Amygdala (tissue), 56 donors: ENCODE results near the gene SMIM9.
"Not testable (repeated sequence)": the region's sequence is repeated elsewhere in the genome, so short reads cannot be mapped to it uniquely, and the experiment has no call there.

Experiments used
- DNase-seq, 56 donors: peaks; one replicate each; lab custom pipeline; 2025; lab: John Stamatoyannopoulos, UW

The SMIM9 gene

DNA sequence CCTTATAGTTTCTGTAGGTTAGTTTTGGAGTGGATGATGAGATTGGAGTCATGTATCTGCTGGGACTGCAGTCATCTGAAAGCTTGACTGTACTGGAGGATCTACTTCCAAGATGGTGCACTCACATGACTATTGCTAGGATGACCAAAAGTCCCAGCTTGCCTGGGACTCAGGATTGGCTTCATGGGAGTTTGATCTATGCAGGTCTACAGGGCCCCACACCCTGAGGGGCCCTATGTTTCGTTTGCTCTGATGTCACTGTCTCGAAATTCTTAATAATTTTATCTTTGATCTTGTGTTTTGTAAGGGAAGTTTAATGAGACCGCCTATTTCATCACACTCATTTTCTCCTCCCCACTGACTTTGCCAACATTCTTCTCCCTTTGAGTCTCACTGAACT, at the start of gene SMIM9:
SMIM9 (minus strand) TSS at position 101 of the 400 bp plus-strand sequence. CDS start 3,806 bp downstream, outside the sequence.
- DNase-seq, result no peak

DNA sequence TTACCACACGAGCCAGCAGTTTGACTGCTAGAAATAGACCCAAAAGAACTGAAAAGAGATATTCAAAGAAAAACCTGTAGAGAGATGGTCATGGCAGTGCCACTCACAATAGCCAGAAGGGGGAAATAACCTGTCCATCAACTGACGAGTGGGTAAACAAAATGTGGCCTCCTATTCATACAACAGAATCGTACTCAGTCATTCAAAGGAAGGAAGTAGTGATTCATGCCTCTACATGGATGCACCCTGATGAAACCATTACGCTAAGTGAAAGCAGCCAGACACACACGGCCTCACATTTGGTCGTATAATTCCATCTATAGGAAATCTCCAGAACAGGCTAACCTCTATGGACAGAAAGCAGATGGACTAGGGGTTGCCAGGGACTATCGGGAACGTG, 49.6 kb upstream of the SMIM9 start:
- DNase-seq, result not testable (repeated sequence)

DNA sequence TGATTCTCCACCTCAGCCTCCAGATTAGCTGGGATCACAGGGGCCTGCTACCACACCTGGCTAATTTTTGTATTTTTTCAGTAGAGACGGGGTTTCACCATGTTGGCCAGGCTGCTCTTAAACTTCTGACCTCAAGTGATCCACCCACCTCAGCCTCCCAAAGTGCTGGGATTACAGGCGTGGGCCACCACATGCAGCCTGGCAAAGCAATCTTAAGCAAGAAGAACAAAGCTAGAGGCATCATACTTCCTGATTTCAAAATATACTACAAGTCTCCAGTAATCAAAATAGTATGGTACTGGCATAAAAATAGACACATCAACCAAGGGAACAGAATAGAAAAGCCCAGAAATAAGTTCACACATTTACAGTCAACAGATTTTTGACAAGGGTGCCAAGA, 38.9 kb upstream of the SMIM9 start:
- DNase-seq, result no peak

DNA sequence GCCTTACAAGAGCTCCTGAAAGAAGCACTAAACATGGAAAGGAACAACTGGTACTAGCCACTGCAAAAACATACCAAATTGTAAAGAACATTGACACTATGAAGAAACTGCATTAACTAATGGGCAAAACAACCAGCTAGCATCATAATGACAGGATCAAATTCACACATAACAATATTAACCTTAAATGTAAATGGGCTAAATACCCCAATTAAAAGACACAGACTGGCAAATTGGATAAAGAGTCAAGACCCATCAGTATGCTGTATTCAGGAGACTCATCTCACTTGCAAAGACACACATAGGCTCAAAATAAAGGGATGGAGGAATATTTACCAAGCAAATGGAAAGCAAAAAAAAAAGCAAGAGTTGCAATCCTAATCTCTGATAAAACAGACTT, 34.1 kb upstream of the SMIM9 start:
- DNase-seq, result not testable (repeated sequence)

DNA sequence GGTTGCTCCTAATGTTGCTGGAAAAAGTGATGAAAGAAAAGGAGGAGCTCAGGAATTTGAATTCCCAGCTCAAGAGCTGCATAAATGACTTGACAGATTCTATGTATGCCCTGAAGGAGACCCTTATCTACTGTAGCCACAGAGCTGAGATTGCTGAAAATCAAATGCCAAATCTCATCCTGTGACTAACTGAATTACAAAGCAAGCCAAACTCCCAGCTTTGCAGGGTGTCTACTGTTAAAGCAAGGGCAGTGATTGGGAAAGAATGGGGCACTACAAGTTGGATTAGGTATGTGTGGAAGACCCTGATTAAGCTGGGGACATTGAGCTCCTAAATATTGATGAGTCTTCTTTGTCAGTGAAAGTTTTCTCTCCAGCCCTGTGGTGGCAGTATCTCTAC, 20.8 kb upstream of the SMIM9 start:
- no peak for DNase-seq

DNA sequence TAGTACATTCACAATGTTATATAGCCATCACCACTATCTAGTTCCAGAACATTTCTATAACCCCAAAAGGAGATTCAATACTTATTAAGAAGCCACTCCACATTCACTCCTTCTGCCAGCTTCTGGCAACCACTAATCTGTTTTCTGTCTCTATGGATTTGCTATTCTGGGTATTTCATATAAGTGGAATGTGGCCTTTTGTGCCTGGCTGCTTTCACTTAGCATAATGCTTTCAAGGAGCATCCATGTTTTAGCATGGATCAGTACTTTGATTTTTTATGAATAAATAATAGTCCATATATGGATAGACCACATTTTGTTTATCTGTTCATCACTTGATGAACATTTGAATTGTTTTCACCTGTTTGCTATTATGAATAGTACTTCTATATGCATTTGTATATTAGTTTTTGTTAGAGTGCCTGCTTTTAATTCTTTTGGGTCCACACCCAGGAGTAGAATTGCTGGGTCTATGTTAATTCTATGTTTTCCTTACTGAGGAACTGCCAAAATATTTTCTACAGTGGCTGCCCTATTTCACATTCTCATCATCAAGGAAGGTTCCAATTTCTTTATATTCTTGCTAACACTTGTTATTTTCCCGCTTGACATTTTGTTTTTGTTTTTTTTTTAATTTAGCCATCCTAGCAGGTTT, 16.6 kb upstream of the SMIM9 start:
- DNase-seq, result no peak

DNA sequence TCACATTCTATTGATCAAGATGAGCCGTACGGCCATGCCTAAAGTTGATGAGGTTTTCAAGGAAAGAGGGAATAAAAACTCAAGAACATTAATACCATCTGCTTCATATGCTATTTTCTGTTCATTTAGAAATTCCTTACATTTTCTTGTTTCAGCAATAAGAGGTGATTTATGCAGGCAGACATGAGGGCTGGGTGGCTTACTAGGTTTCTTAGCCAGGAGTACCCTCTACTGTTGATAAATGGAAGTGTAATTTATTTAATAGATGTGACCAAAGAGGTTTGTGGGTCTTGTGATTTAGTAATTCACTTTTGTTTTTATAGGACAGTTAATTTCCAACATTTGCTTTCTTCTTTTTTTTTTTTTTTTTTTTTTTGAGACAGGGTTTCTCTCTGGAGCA, 6.4 kb upstream of the SMIM9 start:
- no peak for DNase-seq

DNA sequence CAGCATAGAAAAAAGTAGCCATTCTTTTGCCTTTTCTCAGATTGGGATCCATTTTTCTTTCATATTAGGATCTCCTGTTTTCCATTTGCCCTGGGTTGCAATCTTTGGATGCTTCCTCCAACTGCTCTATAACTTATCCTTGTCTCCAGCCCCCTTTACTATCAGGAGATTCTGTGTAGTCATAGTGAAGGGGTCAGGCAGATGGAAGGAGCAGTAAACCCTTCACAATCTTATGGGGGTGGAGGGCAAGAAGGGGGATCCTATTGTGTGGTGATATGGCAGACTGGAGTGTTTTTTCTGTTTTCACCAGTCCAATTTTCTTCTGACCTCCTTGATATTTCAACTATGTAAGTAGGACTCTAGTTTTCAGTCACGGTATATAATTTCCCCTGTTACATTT, 1.7 kb upstream of the SMIM9 start:
- no peak for DNase-seq

DNA sequence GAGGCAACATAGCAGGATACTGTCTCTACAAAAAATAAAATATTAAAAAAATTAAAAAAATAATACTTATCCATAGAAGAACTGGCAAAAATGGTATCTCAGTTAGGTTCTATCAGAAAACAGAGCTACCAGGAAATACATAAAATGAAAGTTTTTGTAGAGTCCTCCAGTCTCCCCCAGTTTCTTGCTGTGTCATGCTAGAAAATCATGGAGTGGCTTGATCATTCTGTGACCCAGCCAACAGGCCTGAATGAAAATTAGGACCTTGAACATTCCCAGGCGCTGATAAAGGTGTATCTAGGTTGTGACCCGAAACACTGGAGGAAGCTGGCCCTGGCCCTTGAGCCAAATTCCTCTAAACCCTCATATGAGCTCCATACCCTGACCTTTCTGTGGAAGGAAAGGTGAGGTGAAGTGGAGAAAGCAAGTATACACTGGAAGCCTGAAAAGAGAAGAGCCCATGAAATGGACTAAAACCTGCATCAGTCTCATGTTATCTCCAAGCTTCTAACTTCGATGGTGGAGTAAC, 652 bp downstream of the SMIM9 start:
- DNase-seq, result no peak

DNA sequence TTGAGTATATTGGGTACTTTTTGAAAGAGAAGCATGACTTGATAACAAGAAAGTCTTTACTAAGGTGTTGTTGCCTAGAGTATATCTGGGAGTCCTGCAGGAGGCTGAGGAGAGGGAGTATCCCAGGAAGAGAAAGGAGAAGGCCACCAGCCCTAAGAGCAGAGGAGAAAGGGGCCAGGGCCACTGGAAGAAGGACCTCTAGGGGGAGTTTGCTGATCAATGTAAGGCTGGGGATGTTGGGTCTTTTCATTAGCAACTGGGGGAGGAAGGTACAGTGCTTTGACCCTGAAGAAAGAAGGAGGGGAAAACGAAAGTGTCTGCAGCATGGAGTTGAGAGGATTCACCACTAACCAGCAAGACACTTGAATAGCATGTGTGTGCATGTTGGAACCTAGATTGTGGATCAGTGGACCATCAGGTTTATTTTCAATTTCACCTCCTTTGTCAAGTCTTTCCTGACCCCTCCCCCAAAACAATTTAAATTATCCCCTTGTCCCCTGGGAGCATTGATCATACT, 4.5 kb downstream of the SMIM9 start:
- no peak for DNase-seq

DNA sequence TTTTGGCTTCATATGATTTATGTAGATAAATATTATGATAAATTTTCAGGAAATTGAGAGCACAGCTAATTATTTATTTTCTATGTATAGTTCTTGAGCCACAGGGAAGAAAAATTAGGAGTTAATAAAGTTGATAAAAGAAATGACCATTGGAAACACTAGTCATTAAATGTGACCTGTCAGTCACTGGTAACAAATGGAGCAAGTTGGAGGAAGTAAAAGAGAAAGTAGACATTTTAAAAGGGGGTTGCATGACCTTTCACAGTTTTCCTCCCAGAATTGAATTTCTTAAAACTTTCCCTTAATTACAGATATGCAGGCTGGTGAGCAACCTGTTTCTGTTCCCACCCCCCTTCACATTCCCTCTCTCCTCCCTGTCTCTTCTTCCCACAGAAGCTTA, 5.3 kb downstream of the SMIM9 start:
- DNase-seq, result no peak

DNA sequence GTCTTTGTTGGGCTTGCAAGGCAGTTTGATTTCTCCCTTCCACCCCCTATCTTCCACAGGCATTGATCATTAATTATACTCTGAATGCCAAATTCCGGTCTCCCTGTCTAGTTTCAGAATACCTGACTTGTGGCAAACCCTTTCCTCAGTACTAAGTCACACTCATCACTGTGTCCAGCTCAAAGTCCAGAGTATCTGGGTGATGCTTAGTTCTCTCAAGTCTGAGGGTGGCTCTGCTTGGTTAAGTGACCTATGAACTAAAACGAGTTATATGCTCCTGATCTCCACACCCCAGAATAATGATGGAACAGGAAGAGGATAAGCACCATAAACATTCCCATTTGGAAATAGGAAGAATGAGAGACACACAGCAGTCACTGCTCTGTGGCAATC, 6.5 kb downstream of the SMIM9 start:
- no peak for DNase-seq

DNA sequence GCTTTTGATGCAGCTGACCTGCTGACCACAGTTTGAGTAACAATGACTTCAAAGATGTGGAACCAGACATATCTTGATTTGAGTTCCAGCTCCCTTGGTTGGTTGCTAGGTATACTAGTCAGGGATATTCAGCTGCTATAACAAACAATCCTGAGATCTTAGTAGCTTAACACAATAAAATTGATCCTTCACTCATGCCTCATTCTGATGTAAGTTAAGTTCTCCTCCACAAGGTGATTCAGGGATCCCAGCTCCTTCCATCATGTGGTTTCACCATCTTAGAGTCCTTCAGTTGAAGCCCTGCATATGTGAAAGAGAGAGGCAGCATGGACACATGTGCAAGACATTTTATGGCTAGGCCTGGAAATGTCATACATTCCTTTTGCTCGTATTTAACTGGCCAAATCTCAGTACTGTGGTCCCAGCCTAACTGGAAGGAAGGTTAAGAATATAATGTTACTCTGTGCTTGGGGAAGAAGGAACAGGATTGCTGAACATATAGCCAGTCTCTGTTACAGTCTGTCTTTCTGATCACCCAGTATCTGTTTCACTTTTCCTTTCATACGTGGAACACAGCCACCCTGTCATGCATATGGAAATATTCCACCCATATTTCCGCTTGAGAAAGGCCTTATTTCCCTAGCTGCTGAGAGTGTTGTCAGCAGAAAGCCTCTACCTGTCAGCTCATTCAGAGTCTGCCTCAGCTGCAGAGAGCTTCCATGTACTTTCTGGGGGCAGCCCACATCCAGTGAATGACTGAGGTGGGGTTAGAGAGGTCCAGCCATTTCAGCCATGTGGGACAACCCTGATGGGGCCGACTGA, 7.1 kb downstream of the SMIM9 start:
- DNase-seq, result no peak

DNA sequence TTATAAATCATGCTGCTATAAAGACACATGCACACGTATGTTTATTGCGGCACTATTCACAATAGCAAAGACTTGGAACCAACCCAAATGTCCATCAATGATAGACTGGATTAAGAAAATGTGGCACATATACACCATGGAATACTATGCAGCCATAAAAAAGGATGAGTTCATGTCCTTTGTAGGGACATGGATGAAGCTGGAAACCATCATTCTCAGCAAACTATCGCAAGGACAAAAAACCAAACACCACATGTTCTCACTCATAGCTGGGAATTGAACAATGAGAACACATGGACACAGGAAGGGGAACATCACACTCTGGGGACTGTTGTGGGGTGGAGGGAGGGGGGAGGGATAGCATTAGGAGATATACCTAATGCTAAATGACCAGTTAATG, 8.9 kb downstream of the SMIM9 start:
- DNase-seq, result not testable (repeated sequence)

DNA sequence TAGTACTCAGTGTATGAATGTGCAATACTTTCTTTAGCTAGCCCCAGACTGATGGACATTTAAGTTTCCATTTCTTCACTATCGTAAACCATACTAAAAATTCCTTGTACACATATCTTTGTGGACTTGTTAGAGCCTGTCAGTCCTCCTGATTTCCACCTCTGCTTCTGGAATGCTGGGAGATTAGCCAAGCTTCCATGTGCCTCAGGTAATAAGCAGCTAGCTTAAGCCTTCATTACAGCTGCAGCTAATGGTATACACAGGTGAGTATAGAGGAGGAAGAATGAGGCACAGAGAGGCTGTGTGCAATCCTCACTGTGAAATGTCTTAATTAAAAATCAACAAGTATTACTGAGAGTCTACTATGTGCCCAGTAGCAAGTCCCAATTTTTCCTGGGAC, 9.8 kb downstream of the SMIM9 start:
- DNase-seq, result no peak

DNA sequence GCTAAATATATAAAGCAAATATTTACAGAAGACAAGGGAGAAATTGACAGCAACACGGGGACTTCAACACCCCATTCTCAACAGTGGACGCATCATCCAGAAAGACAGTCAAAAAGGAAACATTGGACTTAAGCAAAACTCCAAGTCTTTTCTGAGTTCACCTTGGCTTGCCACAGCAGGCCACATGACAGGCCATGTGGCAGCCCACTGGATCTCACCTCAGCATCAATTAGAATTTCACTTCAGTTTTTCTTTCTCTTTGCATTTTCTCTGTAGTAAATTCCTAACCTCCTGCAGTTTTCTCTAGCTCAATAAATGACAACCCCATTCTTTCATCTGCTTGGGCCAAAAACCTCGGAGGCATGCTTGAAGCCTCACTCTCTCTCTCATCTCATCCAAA, 12.4 kb downstream of the SMIM9 start:
- DNase-seq, result no peak

DNA sequence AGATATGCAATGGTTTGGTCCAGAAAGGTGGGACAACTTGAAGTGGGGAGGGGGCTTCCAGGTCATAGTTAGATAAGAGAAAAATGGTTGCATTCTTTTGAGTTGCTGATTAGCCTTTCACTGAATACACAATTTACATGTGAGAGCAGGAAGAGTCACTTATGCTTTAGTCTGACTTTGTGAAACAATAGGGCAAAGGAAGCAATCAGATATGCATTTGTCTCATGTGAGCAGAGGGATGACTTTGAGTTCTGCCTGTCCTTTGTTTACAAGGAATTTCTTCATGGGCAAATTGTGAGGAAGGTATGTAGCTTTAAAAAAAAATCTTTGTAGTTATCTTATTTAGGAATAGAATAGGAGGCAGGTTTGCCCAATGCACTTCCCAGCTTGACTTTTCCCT, 12.9 kb downstream of the SMIM9 start:
- DNase-seq, result no peak

DNA sequence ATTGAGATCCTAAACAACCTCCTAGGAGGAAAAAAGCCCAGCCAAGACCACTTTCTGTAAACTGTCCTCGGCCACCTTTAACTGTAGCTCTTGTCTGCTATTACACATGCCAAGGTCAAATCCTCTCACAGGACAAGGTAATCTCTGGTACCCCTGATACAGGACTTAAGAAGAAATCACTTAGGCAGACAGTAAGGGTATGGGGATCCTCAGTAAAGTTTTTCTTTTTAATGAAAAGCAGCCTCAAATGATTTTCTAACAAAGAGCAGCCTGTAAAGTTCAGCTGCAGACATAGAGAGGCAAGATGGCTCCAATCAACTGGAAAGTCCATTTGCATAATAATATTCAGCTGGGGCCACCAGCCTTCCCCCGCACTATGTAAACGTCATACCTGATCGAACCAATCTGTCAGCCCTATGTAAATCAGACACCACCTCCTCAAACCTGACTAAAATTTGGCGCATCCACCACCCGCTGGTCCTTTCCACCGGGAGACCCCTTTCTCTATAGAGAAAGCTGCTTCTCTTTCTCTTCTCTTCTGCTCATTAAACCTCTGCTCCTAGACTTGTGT, 14.6 kb downstream of the SMIM9 start:
- DNase-seq, result no peak

DNA sequence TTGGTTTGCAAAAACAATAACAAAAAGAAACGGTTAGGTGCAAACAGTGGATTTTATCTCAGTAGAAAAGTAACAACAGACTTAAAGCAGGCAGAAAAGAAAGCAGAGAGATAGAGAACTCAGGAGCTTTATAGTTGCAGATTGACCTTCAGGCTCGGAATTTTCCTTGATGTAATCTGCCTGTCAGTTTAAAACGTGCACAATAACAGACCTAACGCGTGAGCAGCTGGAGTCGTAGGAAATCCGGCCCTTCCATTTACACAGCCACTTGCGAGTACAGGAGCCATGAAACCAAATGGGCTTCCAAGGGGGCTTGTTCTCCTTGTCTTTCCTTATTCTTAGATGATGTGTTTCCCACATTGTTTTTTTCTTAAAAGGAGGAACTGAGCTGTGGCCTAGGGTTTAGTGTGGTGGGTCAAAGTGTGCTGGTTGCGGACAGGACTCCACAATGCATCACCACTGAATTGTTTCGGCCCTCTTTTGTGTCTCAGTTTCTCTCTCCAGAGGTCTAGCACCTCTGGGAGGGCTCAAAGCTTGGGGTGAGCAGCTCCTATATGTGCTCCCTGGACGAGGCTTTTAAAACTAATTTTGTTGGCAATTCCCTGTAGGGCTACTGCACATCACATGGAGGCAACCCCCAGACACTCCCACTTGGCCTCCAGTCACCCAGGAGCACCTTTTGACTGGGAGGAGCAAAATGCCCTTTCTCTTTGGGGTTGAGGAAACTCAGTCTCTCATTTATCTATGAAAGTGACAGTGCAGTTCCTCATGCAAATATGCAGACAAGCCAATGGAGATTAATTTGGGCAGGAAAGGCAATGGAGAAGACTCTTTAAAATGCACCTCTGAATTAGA, 15.3 kb downstream of the SMIM9 start:
- DNase-seq, result no peak

DNA sequence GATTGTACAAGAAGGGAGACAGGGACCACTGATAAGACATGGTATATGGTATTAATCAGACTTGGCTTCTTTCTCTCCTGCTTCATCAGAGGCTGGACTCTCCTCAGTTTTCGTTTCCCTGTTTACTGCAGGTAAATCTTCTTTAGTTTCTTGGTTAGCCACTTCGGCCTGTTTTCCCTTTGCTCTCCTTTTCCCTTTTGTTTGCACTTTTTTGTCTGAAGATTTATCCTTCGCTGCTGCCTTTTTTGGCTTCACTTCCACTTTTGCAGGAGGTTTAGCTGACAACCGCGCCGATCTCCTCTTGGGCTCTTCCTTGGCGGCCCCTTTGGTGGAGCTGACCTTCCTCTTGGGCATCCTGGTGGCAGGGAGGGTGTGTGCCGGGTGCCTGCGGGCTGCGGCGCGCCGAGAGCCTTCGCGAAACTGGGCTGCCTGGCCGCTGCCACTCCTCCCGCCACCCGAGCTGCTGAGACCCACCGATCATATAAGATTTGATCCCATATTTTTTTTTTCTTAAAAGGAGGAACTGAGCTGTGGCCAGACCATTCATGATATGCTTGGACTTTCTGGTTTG, 17.3 kb downstream of the SMIM9 start:
- not testable (repeated sequence) for DNase-seq
